Measurements from ENCODE around the gene OR10V1.

GRCh38 chr11:59667812-59668187 lies 45.8 kb downstream of the OR10V1 start:
- no peak for TF ChIP-seq CTCF (IDR thresholded peaks at IDR 0.05)
- TF ChIP-seq POLR2A (IDR thresholded peaks at IDR 0.05), result no peak

Data from gastroesophageal sphincter (tissue), 3 donors.